PFSK-1 (cell line): ENCODE results near the gene ZNF10. TPM values are rescaled to one million over a fixed set of nuclear protein-coding genes. Genes with fewer than 3 reads are reported as not detected.

Experiments
- FOXP2 ChIP-seq: optimal IDR thresholded peaks from 2 replicates; pipeline ENCODE3; 2011; ENCODE audit warnings: borderline replicate concordance, control low read depth, inconsistent platforms; ENCODE audit not compliant: insufficient read depth; ENCODE audit errors: extremely low read length, extremely low read depth
- POLR2AphosphoS5 ChIP-seq: IDR thresholded peaks from 2 replicates; pipeline ENCODE4 v1.6.1; 2012; ENCODE audit warnings: low read depth, mild to moderate bottlenecking, control low read depth, low read length, moderate library complexity
- REST ChIP-seq, 2 experiments: IDR thresholded peaks; 2 replicates each; pipeline versions ENCODE4 v1.6.1 to v1.8.0; 2011 to 2012; ENCODE audit warnings: low read depth in 2 of 2, low read length in 2 of 2, control low read depth in 1 of 2, inconsistent platforms in 1 of 2, mild to moderate bottlenecking in 1 of 2, moderate library complexity in 1 of 2; ENCODE audit not compliant: insufficient read depth in 1 of 2
- SIN3A ChIP-seq: IDR thresholded peaks from 2 replicates; pipeline ENCODE4 v1.6.1; 2012; ENCODE audit warnings: mild to moderate bottlenecking, low read length, moderate library complexity, borderline replicate concordance; ENCODE audit not compliant: insufficient read depth
- TAF1 ChIP-seq: IDR thresholded peaks from 2 replicates; pipeline ENCODE4 v1.6.1; 2012; ENCODE audit warnings: low read length, control low read depth, borderline replicate concordance; ENCODE audit not compliant: insufficient read depth
- polyA plus RNA-seq: library from polyadenylated mRNA; unstranded; fragments of >200 nt; gene quantifications from one replicate; pipeline ENCODE4 v1.2.1, GENCODE V29; 2012; ENCODE audit warnings: low read depth, missing spikeins; ENCODE audit not compliant: insufficient read length

Gene ZNF10
- polyA plus RNA-seq, result 2.1 TPM

- TF ChIP-seq FOXP2 (peak; percentile 97), SIN3A (no peak), REST (IDR thresholded peaks at IDR 0.05; ENCODE audit: insufficient read depth in 1 of 2, low read depth in 2 of 2, low read length in 2 of 2) (peak in 1 of 2 experiments; percentile 2; a peak in 1 of 4 replicates), POLR2AphosphoS5 (peak; percentile 81), TAF1 (peak; percentile 85; the same call in 1 of the 2 replicates)
Observed at GRCh38 chr12:133130038-133130807, at the start of gene ZNF10, which contains the start of gene ZNF891. Gene ZNF10 (plus strand): TSS chr12:133130627. CDS start chr12:133144493, 13,866 bp downstream. Gene ZNF891 (minus strand): TSS chr12:133130274. CDS start chr12:133121918, 8,356 bp downstream.

- TF ChIP-seq REST (IDR thresholded peaks at IDR 0.05; ENCODE audit: insufficient read depth in 1 of 2, low read depth in 2 of 2, low read length in 2 of 2) (no peak), FOXP2 (no peak), TAF1 (no peak), POLR2AphosphoS5 (no peak), SIN3A (no peak)
Observed at GRCh38 chr12:133081159-133081780, 49.2 kb upstream of the ZNF10 start.

GRCh38 chr12:133083345-133083744, 47.1 kb upstream of the ZNF10 start:
- TF ChIP-seq POLR2AphosphoS5, result no peak
- TF ChIP-seq FOXP2, result no peak
- no peak for TF ChIP-seq TAF1
- TF ChIP-seq REST (IDR thresholded peaks at IDR 0.05; ENCODE audit: insufficient read depth in 1 of 2, low read depth in 2 of 2, low read length in 2 of 2), result no peak
- TF ChIP-seq SIN3A, result no peak

GRCh38 chr12:133105620-133106019, 24.8 kb upstream of the ZNF10 start:
- TF ChIP-seq POLR2AphosphoS5 (no peak), TAF1 (no peak), REST (IDR thresholded peaks at IDR 0.05; ENCODE audit: insufficient read depth in 1 of 2, low read depth in 2 of 2, low read length in 2 of 2) (no peak), FOXP2 (no peak), SIN3A (no peak)
